ENCODE results near the gene CEBPB.

CEBPB gene

DNA sequence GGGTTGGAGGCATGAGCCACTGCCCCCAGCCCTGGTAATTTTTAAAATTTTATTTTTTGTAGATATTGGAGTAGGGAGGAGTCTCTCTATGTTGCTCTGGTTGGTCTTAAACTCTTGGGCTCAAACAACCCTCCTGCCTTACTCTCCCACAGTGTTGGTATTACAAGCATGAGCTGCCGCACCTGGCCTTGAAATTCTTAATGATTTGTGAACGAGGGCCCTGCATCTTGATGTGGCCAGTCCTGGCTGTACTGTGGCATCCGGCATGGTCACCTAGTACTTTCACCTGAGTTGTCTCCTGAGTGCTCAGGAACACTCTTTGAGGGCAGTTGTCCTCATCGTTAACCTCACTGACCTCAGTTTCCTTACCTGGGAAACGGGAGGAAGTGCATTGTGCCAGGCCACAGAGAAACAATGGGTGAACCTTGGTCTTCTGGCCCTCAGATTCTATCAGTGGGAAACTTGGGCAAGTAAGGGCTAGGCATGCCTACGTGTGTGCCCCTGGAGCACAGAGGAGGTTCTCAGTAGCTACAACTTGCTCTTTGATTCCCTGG, 19.5 kb downstream of the CEBPB start:
- H3K36me3 ChIP-seq (ENCODE audit: control insufficient read depth, insufficient read depth, low read length): no peaks in the 10 kb centered on the region
- H3K27me3 ChIP-seq (ENCODE audit: control insufficient read depth, insufficient read depth, low read length): no peaks in the 10 kb centered on the region
- no peaks in the 10 kb centered on the region for H3K9me3 ChIP-seq (ENCODE audit: control insufficient read depth, insufficient read depth, low read length)
- H3K4me1 ChIP-seq (ENCODE audit: control insufficient read depth, insufficient read depth, low read length): no peaks in the 10 kb centered on the region
- H3K9ac ChIP-seq (ENCODE audit: low read depth, low read length): no peak overlapping the region
- H3K4me3 ChIP-seq (ENCODE audit: low read depth, low read length): no peak overlapping the region

DNA sequence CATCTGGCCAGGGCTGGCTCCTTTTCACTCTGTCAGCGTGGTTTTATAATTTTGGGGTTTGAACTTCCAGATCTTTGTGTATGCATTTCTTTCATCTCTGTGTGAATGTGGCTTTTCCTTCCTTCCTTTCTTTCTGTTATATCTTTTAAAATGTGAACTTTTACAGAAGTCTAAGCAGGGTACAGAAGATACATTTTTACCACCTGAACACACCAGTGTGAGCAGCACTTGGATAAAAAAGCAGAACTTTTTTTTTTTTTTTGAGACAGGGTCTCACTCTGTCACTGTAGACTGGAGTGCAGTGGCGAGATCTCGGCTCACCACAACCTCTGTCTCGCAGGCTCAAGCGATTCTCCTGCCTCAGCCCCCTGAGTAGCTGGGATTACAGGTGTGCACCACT, 20.5 kb downstream of the CEBPB start:
- no peaks in the 10 kb centered on the region for H3K4me1 ChIP-seq (ENCODE audit: control insufficient read depth, insufficient read depth, low read length)
- H3K36me3 ChIP-seq (ENCODE audit: control insufficient read depth, insufficient read depth, low read length): no peaks in the 10 kb centered on the region
- no peak overlapping the region for H3K9ac ChIP-seq (ENCODE audit: low read depth, low read length)
- no peaks in the 10 kb centered on the region for H3K27me3 ChIP-seq (ENCODE audit: control insufficient read depth, insufficient read depth, low read length)
- no peaks in the 10 kb centered on the region for H3K9me3 ChIP-seq (ENCODE audit: control insufficient read depth, insufficient read depth, low read length)
- no peak overlapping the region for H3K4me3 ChIP-seq (ENCODE audit: low read depth, low read length)

DNA sequence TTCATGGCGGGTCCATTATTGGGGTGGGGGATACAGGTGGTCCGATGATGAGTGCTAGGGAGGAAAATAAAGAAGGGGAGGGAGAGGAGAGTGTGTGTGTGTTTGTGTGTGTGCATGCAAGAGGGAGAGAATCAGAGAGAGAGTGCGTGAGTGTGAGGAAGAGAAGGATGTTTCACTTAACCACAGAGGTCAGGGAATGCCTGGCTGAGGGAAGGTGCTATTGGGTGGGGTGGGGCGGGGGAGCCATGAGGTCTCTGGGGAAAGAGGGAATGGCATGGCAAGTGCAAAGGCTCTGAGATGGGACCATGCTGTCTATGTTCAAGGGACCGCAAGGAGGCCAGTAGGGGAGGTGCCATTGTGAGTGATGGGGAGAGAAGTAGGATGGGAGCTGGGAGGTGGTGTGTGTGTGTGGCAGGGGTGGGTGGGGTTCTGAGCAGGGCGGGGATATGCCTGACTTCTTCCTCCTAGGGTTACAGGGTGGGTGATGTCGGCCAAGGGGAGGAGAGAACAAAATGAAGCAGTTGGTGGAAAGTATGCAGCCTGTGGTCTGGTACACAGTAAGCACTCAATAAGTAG, 23.0 kb downstream of the CEBPB start:
- Histone ChIP-seq H3K27me3 (ENCODE audit: control insufficient read depth, insufficient read depth, low read length) (no peaks in the 10 kb centered on the region), H3K9ac (ENCODE audit: low read depth, low read length) (no peak overlapping the region), H3K4me3 (ENCODE audit: low read depth, low read length) (no peak overlapping the region), H3K9me3 (ENCODE audit: control insufficient read depth, insufficient read depth, low read length) (no peaks in the 10 kb centered on the region), H3K4me1 (ENCODE audit: control insufficient read depth, insufficient read depth, low read length) (no peaks in the 10 kb centered on the region), H3K36me3 (ENCODE audit: control insufficient read depth, insufficient read depth, low read length) (no peaks in the 10 kb centered on the region)

DNA sequence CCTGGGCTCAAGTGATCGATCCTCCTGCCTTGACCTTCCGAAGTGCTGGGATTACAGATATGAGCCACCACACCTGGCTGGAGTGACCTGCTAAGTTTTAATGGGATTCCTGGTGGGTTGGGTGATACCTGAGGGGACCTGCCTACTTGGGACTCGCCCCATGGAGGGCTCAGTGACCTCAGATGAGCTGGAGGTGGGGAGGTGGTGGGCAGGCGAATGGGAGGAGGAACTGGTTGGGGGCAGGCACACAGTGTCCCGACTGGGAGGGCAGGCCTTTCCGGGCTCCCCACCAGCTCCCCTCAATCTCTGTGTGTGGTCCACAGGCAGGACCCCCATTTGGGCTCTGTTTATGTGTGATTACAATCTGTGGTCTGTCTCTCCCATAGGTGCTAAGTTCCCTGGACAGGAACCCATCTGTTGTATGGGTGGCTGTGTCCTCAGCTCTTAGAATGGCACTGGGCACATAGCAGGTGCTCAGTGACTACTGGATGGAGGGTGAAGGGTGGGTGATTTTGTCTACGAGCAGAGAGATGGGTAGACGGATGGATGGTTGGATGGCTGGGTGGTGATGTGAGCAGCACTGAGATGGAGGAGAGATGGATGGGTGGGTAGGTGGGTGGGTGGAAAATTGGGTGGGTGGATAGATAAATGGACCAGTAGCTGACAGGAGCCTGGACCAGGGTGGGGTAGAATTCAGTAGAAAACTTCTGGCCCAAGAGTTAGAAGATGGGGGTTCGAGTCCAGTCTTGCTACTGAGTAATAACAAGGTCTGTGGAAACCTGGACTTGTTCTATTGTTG, 23.8 kb downstream of the CEBPB start:
- Histone ChIP-seq H3K4me1 (ENCODE audit: control insufficient read depth, insufficient read depth, low read length) (no peaks in the 10 kb centered on the region), H3K27me3 (ENCODE audit: control insufficient read depth, insufficient read depth, low read length) (no peaks in the 10 kb centered on the region), H3K36me3 (ENCODE audit: control insufficient read depth, insufficient read depth, low read length) (no peaks in the 10 kb centered on the region), H3K9ac (ENCODE audit: low read depth, low read length) (no peak overlapping the region), H3K9me3 (ENCODE audit: control insufficient read depth, insufficient read depth, low read length) (no peaks in the 10 kb centered on the region), H3K4me3 (ENCODE audit: low read depth, low read length) (no peak overlapping the region)

DNA sequence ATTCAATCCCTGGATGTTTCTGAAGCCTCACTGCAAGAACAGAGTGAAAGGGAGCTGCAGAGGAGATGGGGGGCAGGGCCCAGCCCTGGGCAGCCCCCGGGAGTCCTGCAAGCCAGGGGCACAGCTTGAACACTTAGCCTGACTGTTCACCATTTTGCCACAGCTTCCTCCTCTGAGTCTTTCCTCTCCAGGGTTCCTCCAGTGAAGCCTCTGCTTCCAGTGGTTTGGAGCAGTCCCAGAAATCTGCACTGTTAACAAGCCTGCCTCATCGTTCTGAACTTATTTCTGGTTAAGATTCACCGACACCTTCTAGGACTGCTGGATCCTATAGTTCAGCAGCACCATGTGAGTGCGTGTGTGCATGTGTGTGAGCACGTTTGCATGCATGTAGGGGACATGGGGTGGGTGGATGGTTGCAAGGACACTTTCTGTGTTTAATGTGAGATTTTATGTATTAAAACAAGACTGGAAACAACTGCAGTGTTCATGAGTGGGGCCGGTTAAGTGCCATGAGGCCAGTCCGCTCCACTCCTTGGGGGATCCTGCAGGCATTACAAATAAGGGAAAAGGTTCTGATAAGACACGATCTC, 24.6 kb downstream of the CEBPB start:
- Histone ChIP-seq H3K9ac (ENCODE audit: low read depth, low read length) (no peak overlapping the region), H3K36me3 (ENCODE audit: control insufficient read depth, insufficient read depth, low read length) (no peaks in the 10 kb centered on the region), H3K4me1 (ENCODE audit: control insufficient read depth, insufficient read depth, low read length) (no peaks in the 10 kb centered on the region), H3K27me3 (ENCODE audit: control insufficient read depth, insufficient read depth, low read length) (no peaks in the 10 kb centered on the region), H3K9me3 (ENCODE audit: control insufficient read depth, insufficient read depth, low read length) (no peaks in the 10 kb centered on the region), H3K4me3 (ENCODE audit: low read depth, low read length) (no peak overlapping the region)

DNA sequence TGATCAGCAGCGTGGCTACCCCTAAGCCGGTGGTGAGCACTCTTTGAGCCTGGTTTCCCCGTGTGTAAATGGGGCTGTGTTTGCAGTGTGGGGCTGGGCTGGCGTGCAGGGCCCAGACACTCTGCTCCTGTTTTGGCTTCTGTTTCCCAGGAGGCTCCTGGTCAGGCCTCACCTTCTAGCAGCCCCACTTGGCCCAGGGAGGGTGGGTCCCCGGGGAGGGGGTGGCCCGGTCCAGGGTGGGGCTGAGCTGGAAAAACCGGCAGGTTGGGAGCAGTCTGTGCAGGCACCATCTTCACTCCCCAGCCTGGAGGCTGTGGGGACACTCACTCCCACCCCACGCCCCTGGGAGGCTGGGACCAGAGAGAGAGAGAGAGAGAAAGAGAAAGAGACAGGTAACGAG, 25.3 kb downstream of the CEBPB start:
- Histone ChIP-seq H3K27me3 (ENCODE audit: control insufficient read depth, insufficient read depth, low read length) (no peaks in the 10 kb centered on the region), H3K4me1 (ENCODE audit: control insufficient read depth, insufficient read depth, low read length) (no peaks in the 10 kb centered on the region), H3K4me3 (ENCODE audit: low read depth, low read length) (no peak overlapping the region), H3K9me3 (ENCODE audit: control insufficient read depth, insufficient read depth, low read length) (no peaks in the 10 kb centered on the region), H3K9ac (ENCODE audit: low read depth, low read length) (no peak overlapping the region), H3K36me3 (ENCODE audit: control insufficient read depth, insufficient read depth, low read length) (no peaks in the 10 kb centered on the region)

DNA sequence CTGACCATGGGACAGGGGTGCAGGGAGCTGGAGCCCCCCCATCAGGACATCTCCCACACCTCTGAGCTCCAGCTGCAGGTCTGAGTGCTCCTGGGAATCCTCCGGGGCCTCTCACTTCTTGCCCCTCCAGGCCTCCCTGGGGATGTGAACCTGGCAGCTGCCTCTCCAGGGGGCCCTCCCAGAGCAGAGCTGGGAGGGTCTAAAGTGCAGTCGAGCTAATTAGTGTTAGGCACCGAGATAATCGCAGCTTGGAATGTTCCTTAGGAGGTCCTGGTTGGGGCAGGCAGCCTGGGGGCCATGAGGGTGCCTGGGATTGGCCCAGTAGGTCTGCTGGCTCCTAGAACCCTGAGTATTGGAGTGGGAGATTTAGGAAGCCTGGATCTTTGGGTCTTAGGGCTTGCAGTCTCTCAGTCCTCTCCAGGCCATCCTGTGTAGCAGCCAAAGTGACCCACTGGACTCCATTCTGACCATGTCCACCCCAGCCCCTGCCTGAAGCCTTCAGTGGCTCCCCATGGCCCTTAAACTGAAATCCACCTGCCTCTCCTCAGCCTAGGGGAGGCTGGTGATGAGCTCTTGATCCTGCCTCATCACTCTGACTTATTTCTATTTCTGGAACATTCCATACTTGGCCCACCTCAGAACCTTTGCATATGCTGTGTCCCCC, 26.0 kb downstream of the CEBPB start:
- Histone ChIP-seq H3K4me1 (ENCODE audit: control insufficient read depth, insufficient read depth, low read length) (no peaks in the 10 kb centered on the region), H3K27me3 (ENCODE audit: control insufficient read depth, insufficient read depth, low read length) (no peaks in the 10 kb centered on the region), H3K9me3 (ENCODE audit: control insufficient read depth, insufficient read depth, low read length) (no peaks in the 10 kb centered on the region), H3K9ac (ENCODE audit: low read depth, low read length) (no peak overlapping the region), H3K36me3 (ENCODE audit: control insufficient read depth, insufficient read depth, low read length) (no peaks in the 10 kb centered on the region), H3K4me3 (ENCODE audit: low read depth, low read length) (no peak overlapping the region)

DNA sequence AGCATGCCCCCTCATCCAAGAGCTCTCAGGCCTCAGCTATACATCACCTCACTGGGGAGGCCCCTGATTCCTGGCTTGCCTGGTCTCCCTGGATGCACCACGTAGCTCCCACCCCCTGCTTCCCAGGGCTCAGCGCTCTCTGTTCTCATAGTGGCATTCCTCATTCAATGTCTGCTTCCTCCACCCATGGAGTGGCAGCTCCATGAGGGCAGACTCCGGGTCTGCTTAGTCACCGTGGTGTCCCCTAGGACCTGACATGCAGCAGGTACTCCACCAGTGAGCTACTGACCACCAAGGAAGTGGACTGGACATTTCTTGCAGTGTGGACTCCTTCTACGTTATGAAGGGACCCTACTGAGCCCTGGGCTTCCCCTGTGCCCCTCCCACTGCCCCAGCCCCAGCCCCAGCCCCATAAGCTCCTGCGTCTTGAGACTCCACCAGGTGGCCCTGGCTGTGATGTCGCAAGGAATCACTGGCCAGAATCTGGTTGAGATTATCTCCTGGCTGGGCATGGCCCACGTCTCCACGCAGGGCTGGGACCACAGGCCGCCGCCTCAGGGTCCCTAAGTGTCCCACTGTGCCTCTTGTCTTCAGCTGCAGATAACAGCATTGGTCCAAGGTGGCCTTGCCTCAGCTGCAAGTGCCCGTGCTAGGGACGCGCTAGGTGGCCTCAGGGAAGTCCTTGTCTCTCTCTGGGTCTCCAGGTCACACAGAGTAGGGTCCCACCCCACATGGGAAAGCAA, 26.7 kb downstream of the CEBPB start:
- H3K4me1 ChIP-seq (ENCODE audit: control insufficient read depth, insufficient read depth, low read length): no peaks in the 10 kb centered on the region
- H3K27me3 ChIP-seq (ENCODE audit: control insufficient read depth, insufficient read depth, low read length): no peaks in the 10 kb centered on the region
- H3K9me3 ChIP-seq (ENCODE audit: control insufficient read depth, insufficient read depth, low read length): no peaks in the 10 kb centered on the region
- H3K36me3 ChIP-seq (ENCODE audit: control insufficient read depth, insufficient read depth, low read length): no peaks in the 10 kb centered on the region
- H3K4me3 ChIP-seq (ENCODE audit: low read depth, low read length): no peak overlapping the region
- no peak overlapping the region for H3K9ac ChIP-seq (ENCODE audit: low read depth, low read length)

DNA sequence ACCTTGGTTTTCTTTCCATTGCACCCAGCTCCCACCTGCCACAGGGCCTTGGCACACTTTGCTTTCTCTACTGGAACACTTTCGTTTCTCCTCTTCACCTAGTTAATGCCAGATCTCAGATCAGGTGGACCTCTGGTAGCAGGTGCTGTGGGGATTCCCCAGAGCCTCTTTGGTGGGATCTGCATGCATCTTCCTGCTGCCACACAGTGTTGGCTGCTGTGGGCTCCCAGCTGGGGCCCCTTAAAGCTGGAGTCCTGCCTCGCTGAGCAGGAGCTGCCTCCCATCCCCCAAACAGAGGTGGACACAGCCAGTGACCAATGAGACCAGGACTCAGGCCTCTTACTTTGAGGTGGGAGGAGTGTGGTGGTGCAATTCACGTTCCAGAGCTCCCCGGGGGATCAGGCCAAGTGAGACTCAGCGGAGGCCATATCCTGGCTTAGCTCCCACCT, 28.4 kb downstream of the CEBPB start:
- H3K9me3 ChIP-seq (ENCODE audit: control insufficient read depth, insufficient read depth, low read length): no peaks in the 10 kb centered on the region
- no peaks in the 10 kb centered on the region for H3K36me3 ChIP-seq (ENCODE audit: control insufficient read depth, insufficient read depth, low read length)
- no peaks in the 10 kb centered on the region for H3K4me1 ChIP-seq (ENCODE audit: control insufficient read depth, insufficient read depth, low read length)
- H3K4me3 ChIP-seq (ENCODE audit: low read depth, low read length): no peak overlapping the region
- no peak overlapping the region for H3K9ac ChIP-seq (ENCODE audit: low read depth, low read length)
- no peaks in the 10 kb centered on the region for H3K27me3 ChIP-seq (ENCODE audit: control insufficient read depth, insufficient read depth, low read length)

DNA sequence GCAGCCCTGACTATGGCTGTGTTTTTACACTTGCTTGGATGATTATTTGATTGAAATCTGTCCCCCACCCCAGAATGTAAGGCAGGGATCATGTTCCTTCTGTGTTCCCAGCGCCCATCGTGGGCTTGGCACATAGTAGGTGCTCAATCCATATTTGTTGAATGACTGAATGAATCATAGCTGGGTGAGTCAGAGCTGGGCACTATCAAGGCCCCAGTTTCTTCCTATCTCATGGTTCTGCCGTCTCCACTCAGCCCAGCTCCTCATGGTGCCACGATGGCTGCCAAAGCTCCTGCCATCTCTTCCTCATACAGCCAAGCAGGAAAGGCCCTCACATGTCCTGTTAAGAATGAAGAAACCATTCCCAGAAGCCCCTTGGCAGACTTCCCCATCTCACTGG, 29.0 kb downstream of the CEBPB start:
- no peak overlapping the region for H3K9ac ChIP-seq (ENCODE audit: low read depth, low read length)
- no peaks in the 10 kb centered on the region for H3K9me3 ChIP-seq (ENCODE audit: control insufficient read depth, insufficient read depth, low read length)
- H3K4me1 ChIP-seq (ENCODE audit: control insufficient read depth, insufficient read depth, low read length): no peaks in the 10 kb centered on the region
- H3K36me3 ChIP-seq (ENCODE audit: control insufficient read depth, insufficient read depth, low read length): no peaks in the 10 kb centered on the region
- H3K4me3 ChIP-seq (ENCODE audit: low read depth, low read length): no peak overlapping the region
- H3K27me3 ChIP-seq (ENCODE audit: control insufficient read depth, insufficient read depth, low read length): no peaks in the 10 kb centered on the region

Measured in iPS-15b (cell line).